Panc1 (cell line): Measurements from ENCODE around the gene TAGLN. TPM values are rescaled to one million over a fixed set of nuclear protein-coding genes. Genes with fewer than 3 reads are reported as not detected.
"Not testable (repeated sequence)": the region's sequence is repeated elsewhere in the genome, so short reads cannot be mapped to it uniquely, and the experiment has no call there.

ENCODE experiments used
- ATAC-seq: fragments of 200-7000 bp; cut with Tn5 transposase; 2 replicates; pipeline ENCODE4 v1.9.1; 2020; ENCODE audit warnings: mild to moderate bottlenecking, moderate library complexity
- BruUV-seq: library from RNA; stranded (reverse); fragments of 400-500 nt; replicated peaks from 2 replicates; lab custom pipeline; 2021; lab: Mats Ljungman, UMichigan
- CTCF ChIA-PET: fragments of 300-600 bp; sonication (Branson Sonifier 250); formaldehyde crosslinking; loops from one replicate; lab custom pipeline; 2022; ENCODE audit warnings: antibody characterized with exemption; lab: Charles Lee
- POLR2A ChIA-PET: fragments of 300-600 bp; sonication (Branson Sonifier 250); formaldehyde crosslinking; loops from one replicate; lab custom pipeline; 2022; ENCODE audit warnings: antibody characterized with exemption; lab: Charles Lee
- DNase-seq: peaks from one replicate; pipeline ENCODE4 v3.0.0-alpha.2; 2010; ENCODE audit warnings: low read depth, low spot score
- H3K27ac ChIP-seq: 2 replicates; pipeline ENCODE4 v1.5.1; 2011; ENCODE audit warnings: mild to moderate bottlenecking, low read length, inconsistent platforms
- H3K27me3 ChIP-seq: fragments of 200-500 bp; sonication (Bioruptor generic); 2 replicates; pipeline ENCODE4 v1.6.0; 2014; ENCODE audit warnings: low read length, inconsistent platforms; ENCODE audit not compliant: control insufficient read depth, insufficient read depth
- H3K36me3 ChIP-seq: fragments of 200-500 bp; sonication (Bioruptor generic); 2 replicates; pipeline ENCODE4 v1.5.1; 2014; ENCODE audit warnings: inconsistent platforms, mild to moderate bottlenecking, low read length, moderate library complexity; ENCODE audit not compliant: control insufficient read depth, insufficient read depth
- H3K4me1 ChIP-seq: 2 replicates; pipeline ENCODE4 v1.5.1; 2011; ENCODE audit warnings: inconsistent platforms, mild to moderate bottlenecking, low read length, moderate library complexity; ENCODE audit not compliant: control insufficient read depth, insufficient read depth
- H3K4me3 ChIP-seq, 2 experiments: 2 replicates each; pipeline ENCODE4 v1.5.1; 2011 to 2012; ENCODE audit warnings: low read depth in 2 of 2, low read length in 2 of 2, mild to moderate bottlenecking in 2 of 2, inconsistent platforms in 1 of 2, moderate library complexity in 1 of 2
- H3K9me3 ChIP-seq: fragments of 200-500 bp; sonication (Bioruptor generic); 2 replicates; pipeline ENCODE4 v1.5.1; 2014; ENCODE audit warnings: low read depth, mild to moderate bottlenecking, inconsistent platforms, low read length, moderate library complexity; ENCODE audit not compliant: control insufficient read depth, insufficient read depth
- CTCF ChIP-seq: fragments of 450-650 bp; IDR thresholded peaks from 2 replicates; pipeline ENCODE4 v1.5.1; 2017; ENCODE audit warnings: mild to moderate bottlenecking
- POLR2AphosphoS5 ChIP-seq: IDR thresholded peaks from 2 replicates; pipeline ENCODE4 v1.6.1; 2012; ENCODE audit warnings: mild to moderate bottlenecking, low read depth, low read length, moderate library complexity
- SIN3A ChIP-seq: IDR thresholded peaks from 2 replicates; pipeline ENCODE4 v1.6.1; 2012; ENCODE audit warnings: low read depth, mild to moderate bottlenecking, low read length, moderate library complexity, borderline replicate concordance; ENCODE audit not compliant: insufficient read depth
- TCF7L2 ChIP-seq: IDR thresholded peaks from 2 replicates; pipeline ENCODE4 v1.6.1; 2011; ENCODE audit warnings: mild to moderate bottlenecking, low read depth, low read length, inconsistent platforms
- in situ Hi-C: cut with HindIII; loops from 2 replicates; pipeline ENCODE4 v1.10.0; 2016; ENCODE audit warnings: low sequenced_read_pairs, low pct_unique_long_range_greater_than_20kb
- intact Hi-C: fragments of 100-400 bp; cut with micrococcal nuclease; formaldehyde crosslinking; loops from one replicate; pipeline ENCODE4 v1.10.0; 2022; ENCODE audit not compliant: unreplicated experiment
- total RNA-seq: library from RNA; stranded (reverse); gene quantifications from one replicate; pipeline ENCODE4 v1.2.1, GENCODE V29; 2021; ENCODE audit not compliant: unreplicated experiment
- TF ChIP-seq, protein P1 (sequence below), 2 experiments: IDR thresholded peaks; 2 replicates each; pipeline ENCODE4 v1.6.1; 2011 to 2012; ENCODE audit warnings: low read depth in 2 of 2, control low read depth in 1 of 2, low read length in 1 of 2, mild to moderate bottlenecking in 1 of 2, moderate library complexity in 1 of 2; ENCODE audit not compliant: insufficient read depth in 1 of 2

The TAGLN gene
- total RNA-seq, 1 experiment from 2014 or later = 6.4 TPM

DNA sequence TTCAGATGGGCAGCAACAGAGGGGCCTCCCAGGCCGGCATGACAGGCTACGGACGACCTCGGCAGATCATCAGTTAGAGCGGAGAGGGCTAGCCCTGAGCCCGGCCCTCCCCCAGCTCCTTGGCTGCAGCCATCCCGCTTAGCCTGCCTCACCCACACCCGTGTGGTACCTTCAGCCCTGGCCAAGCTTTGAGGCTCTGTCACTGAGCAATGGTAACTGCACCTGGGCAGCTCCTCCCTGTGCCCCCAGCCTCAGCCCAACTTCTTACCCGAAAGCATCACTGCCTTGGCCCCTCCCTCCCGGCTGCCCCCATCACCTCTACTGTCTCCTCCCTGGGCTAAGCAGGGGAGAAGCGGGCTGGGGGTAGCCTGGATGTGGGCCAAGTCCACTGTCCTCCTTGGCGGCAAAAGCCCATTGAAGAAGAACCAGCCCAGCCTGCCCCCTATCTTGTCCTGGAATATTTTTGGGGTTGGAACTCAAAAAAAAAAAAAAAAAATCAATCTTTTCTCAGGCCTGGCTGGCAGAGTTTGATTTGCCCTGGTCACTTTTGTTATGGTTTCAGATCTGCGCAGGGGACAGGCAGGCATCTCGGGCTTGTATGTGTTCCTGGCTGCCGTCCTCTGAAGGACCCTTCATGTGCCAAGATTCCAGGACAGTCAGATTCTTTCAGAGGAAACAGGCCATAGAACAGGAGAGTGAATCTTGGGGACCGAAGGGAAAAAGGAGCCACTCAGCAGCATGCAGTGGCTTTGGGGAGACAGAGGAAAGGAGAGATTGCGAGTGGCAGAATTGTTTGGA is 5.3 kb downstream of the TAGLN start:
- ChIA-PET CTCF (interaction anchor here (0.7 kb wide), 1 partner anchor 22 kb away, joined by 3 read pairs; no protein-coding TSS in a partner anchor), POLR2A (no interaction called here)
- Histone ChIP-seq H3K4me3 (no peak overlapping the region), H3K9me3 (no peaks in the 10 kb centered on the region), H3K27me3 (no peaks in the 10 kb centered on the region), H3K4me1 (no peaks in the 10 kb centered on the region; the same call in 1 of the 2 replicates), H3K27ac (no peak overlapping the region), H3K36me3 (no peaks in the 10 kb centered on the region)
- in situ Hi-C loops = no loop called here
- ATAC-seq = no peak
- no peak for DNase-seq
- intact Hi-C loops = no loop called here
- TF ChIP-seq TCF7L2 (no peak), POLR2AphosphoS5 (no peak), SIN3A (no peak), CTCF (no peak)
- TF ChIP-seq, protein P1, sequence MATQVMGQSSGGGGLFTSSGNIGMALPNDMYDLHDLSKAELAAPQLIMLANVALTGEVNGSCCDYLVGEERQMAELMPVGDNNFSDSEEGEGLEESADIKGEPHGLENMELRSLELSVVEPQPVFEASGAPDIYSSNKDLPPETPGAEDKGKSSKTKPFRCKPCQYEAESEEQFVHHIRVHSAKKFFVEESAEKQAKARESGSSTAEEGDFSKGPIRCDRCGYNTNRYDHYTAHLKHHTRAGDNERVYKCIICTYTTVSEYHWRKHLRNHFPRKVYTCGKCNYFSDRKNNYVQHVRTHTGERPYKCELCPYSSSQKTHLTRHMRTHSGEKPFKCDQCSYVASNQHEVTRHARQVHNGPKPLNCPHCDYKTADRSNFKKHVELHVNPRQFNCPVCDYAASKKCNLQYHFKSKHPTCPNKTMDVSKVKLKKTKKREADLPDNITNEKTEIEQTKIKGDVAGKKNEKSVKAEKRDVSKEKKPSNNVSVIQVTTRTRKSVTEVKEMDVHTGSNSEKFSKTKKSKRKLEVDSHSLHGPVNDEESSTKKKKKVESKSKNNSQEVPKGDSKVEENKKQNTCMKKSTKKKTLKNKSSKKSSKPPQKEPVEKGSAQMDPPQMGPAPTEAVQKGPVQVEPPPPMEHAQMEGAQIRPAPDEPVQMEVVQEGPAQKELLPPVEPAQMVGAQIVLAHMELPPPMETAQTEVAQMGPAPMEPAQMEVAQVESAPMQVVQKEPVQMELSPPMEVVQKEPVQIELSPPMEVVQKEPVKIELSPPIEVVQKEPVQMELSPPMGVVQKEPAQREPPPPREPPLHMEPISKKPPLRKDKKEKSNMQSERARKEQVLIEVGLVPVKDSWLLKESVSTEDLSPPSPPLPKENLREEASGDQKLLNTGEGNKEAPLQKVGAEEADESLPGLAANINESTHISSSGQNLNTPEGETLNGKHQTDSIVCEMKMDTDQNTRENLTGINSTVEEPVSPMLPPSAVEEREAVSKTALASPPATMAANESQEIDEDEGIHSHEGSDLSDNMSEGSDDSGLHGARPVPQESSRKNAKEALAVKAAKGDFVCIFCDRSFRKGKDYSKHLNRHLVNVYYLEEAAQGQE (IDR thresholded peaks at IDR 0.05; ENCODE audit: insufficient read depth in 1 of 2, low read depth in 2 of 2, low read length in 1 of 2) = no peak
- no TSS peak for BruUV-seq

GRCh38 chr11:117205211-117205818 is 6.1 kb downstream of the TAGLN start:
- CTCF ChIA-PET = no interaction called here
- POLR2A ChIA-PET = no interaction called here
- Histone ChIP-seq H3K27me3 (no peaks in the 10 kb centered on the region), H3K9me3 (no peaks in the 10 kb centered on the region), H3K36me3 (no peaks in the 10 kb centered on the region), H3K4me1 (no peaks in the 10 kb centered on the region; the same call in 1 of the 2 replicates), H3K4me3 (no peak overlapping the region), H3K27ac (no peak overlapping the region)
- ATAC-seq (no peak), DNase-seq (no peak)
- TF ChIP-seq, protein P1 (IDR thresholded peaks at IDR 0.05; ENCODE audit: insufficient read depth in 1 of 2, low read depth in 2 of 2, low read length in 1 of 2) = no peak
- TF ChIP-seq TCF7L2 (no peak), CTCF (no peak), POLR2AphosphoS5 (no peak), SIN3A (no peak)
- in situ Hi-C loops = no loop called here
- intact Hi-C loops = no loop called here
- BruUV-seq = no TSS peak

- in situ Hi-C loops, POLR2A ChIA-PET: not testable (repeated sequence)
These were observed 6.9 kb downstream of the TAGLN start for GRCh38 chr11:117206111-117206510.

More at GRCh38 chr11:117206111-117206510, 6.9 kb downstream of the TAGLN start:
- H3K4me3 ChIP-seq, H3K4me1 ChIP-seq, BruUV-seq, H3K27ac ChIP-seq, H3K27me3 ChIP-seq, intact Hi-C loops, H3K36me3 ChIP-seq, ATAC-seq, H3K9me3 ChIP-seq, DNase-seq, CTCF ChIA-PET: not testable (repeated sequence)
